WTC11 (cell line): Measurements from ENCODE around the gene LHX5. TPM values are rescaled to one million over a fixed set of nuclear protein-coding genes. Genes with fewer than 3 reads are reported as not detected.

Source experiments
- ATAC-seq: fragments of 200-7000 bp; cut with Tn5 transposase; 2 replicates; pipeline ENCODE4 v1.10.0; 2021; ENCODE audit warnings: mild to moderate bottlenecking, moderate library complexity
- Bru-seq: library from RNA; stranded (reverse); fragments of 400-500 nt; gene quantifications from one replicate; lab custom pipeline; 2021; lab: Mats Ljungman, UMichigan
- CTCF ChIA-PET: fragments of 300-600 bp; sonication (Branson Sonifier 250); formaldehyde crosslinking; loops from one replicate; lab custom pipeline; 2021; ENCODE audit warnings: antibody characterized with exemption; lab: Charles Lee
- POLR2A ChIA-PET: fragments of 350-600 bp; sonication (Branson Sonifier 250); formaldehyde crosslinking; loops from one replicate; lab custom pipeline; 2021; ENCODE audit warnings: antibody characterized with exemption; lab: Charles Lee
- DNase-seq: peaks from one replicate; pipeline ENCODE4 v3.0.0; 2021; ENCODE audit warnings: low spot score
- H3K27ac Mint-ChIP-seq: 2 replicates; pipeline ENCODE4 v1.8.0; 2021; ENCODE audit warnings: mixed read lengths
- H3K27me3 Mint-ChIP-seq: 2 replicates; pipeline ENCODE4 v1.8.0; 2021; ENCODE audit warnings: low read depth, mild to moderate bottlenecking, moderate library complexity, mixed read lengths
- H3K36me3 Mint-ChIP-seq: 2 replicates; pipeline ENCODE4 v1.8.0; 2021; ENCODE audit warnings: mixed read lengths
- H3K4me1 Mint-ChIP-seq: 2 replicates; pipeline ENCODE4 v1.8.0; 2022; ENCODE audit warnings: mixed read lengths
- H3K4me3 Mint-ChIP-seq: 2 replicates; pipeline ENCODE4 v1.8.0; 2021; ENCODE audit warnings: mild to moderate bottlenecking, moderate library complexity, mixed read lengths
- H3K9me3 Mint-ChIP-seq: 2 replicates; pipeline ENCODE4 v1.8.0; 2021; ENCODE audit warnings: mixed read lengths
- CBFB ChIP-seq: sonication (generic); formaldehyde crosslinking; IDR thresholded peaks from 2 replicates; pipeline ENCODE4 v1.8.1; 2022; ENCODE audit warnings: mild to moderate bottlenecking, low read depth, missing genetic modification reagents
- CDX4 ChIP-seq: fragments of 250-450 bp; sonication (Bioruptor Pico); IDR thresholded peaks from 2 replicates; pipeline ENCODE4 v1.9.0; 2021; ENCODE audit warnings: moderate library complexity, mild to moderate bottlenecking, inconsistent platforms, borderline replicate concordance
- CREB1 ChIP-seq: sonication (generic); formaldehyde crosslinking; IDR thresholded peaks from 2 replicates; pipeline ENCODE4 v1.8.0; 2023; ENCODE audit warnings: mild to moderate bottlenecking, missing genetic modification reagents
- E2F5 ChIP-seq: sonication (generic); formaldehyde crosslinking; IDR thresholded peaks from 2 replicates; pipeline ENCODE4 v1.8.1; 2022; ENCODE audit warnings: mild to moderate bottlenecking, moderate library complexity, missing genetic modification reagents
- ESRRA ChIP-seq: sonication (generic); formaldehyde crosslinking; IDR thresholded peaks from 2 replicates; pipeline ENCODE4 v1.8.1; 2022; ENCODE audit warnings: mild to moderate bottlenecking, missing genetic modification reagents, borderline replicate concordance
- ETV6 ChIP-seq: sonication (generic); formaldehyde crosslinking; IDR thresholded peaks from 2 replicates; pipeline ENCODE4 v1.8.1; 2022; ENCODE audit warnings: mild to moderate bottlenecking, missing genetic modification reagents
- FOXP1 ChIP-seq: sonication (generic); formaldehyde crosslinking; IDR thresholded peaks from 2 replicates; pipeline ENCODE4 v1.8.0; 2022; ENCODE audit warnings: missing genetic modification reagents, mild to moderate bottlenecking, moderate library complexity, borderline replicate concordance
- GABPB1 ChIP-seq: sonication (generic); formaldehyde crosslinking; IDR thresholded peaks from 2 replicates; pipeline ENCODE4 v1.8.1; 2023; ENCODE audit warnings: mild to moderate bottlenecking, missing genetic modification reagents
- GTF2I ChIP-seq: fragments of 250-450 bp; sonication (Bioruptor Pico); conservative IDR thresholded peaks from 2 replicates; pipeline ENCODE4 v1.4.0; 2021; ENCODE audit warnings: mild to moderate bottlenecking
- MAX ChIP-seq: sonication (generic); formaldehyde crosslinking; IDR thresholded peaks from 2 replicates; pipeline ENCODE4 v1.8.0; 2022; ENCODE audit warnings: mild to moderate bottlenecking, missing genetic modification reagents
- NFYB ChIP-seq: sonication (generic); formaldehyde crosslinking; conservative IDR thresholded peaks from 2 replicates; pipeline ENCODE4 v1.8.0; 2022; ENCODE audit warnings: low read depth, missing genetic modification reagents
- NR3C1 ChIP-seq: sonication (generic); formaldehyde crosslinking; conservative IDR thresholded peaks from 2 replicates; pipeline ENCODE4 v1.8.1; 2023; ENCODE audit warnings: low read depth, mild to moderate bottlenecking, missing genetic modification reagents
- OVOL2 ChIP-seq: fragments of 250-450 bp; sonication (Bioruptor Pico); IDR thresholded peaks from 2 replicates; pipeline ENCODE4 v1.9.0; 2021; ENCODE audit warnings: mild to moderate bottlenecking, borderline replicate concordance
- PRDM15 ChIP-seq: sonication (generic); formaldehyde crosslinking; IDR thresholded peaks from 2 replicates; pipeline ENCODE4 v1.8.0; 2022; ENCODE audit warnings: missing genetic modification reagents
- SMAD4 ChIP-seq: sonication (generic); formaldehyde crosslinking; IDR thresholded peaks from 2 replicates; pipeline ENCODE4 v1.8.0; 2022; ENCODE audit warnings: mild to moderate bottlenecking, missing genetic modification reagents
- USF2 ChIP-seq: sonication (generic); formaldehyde crosslinking; IDR thresholded peaks from 2 replicates; pipeline ENCODE4 v1.8.1; 2023; ENCODE audit warnings: mild to moderate bottlenecking, missing genetic modification reagents, moderate library complexity
- ZNF121 ChIP-seq: sonication (generic); formaldehyde crosslinking; IDR thresholded peaks from 2 replicates; pipeline ENCODE4 v1.8.0; 2023; ENCODE audit warnings: missing genetic modification reagents
- ZNF317 ChIP-seq: sonication (generic); formaldehyde crosslinking; IDR thresholded peaks from 2 replicates; pipeline ENCODE4 v1.8.1; 2023; ENCODE audit warnings: low read depth, mild to moderate bottlenecking, moderate library complexity, missing genetic modification reagents, borderline replicate concordance
- long read RNA-seq, 3 experiments: library from RNA in 1 of 3; library from capped mRNA in 1 of 3; library from polyadenylated mRNA in 1 of 3; unstranded in 2 of 3; stranded (forward) in 1 of 3; transcript quantifications; one replicate each; pipeline ENCODE4 v2.0.0, GENCODE V29; 2021
- total RNA-seq: library from RNA; stranded (reverse); gene quantifications from 3 replicates; pipeline ENCODE4 v1.2.3, GENCODE V29; 2021

Gene LHX5
- total RNA-seq = 1.5 to 3.0 TPM (median 1.6 TPM) in 3 replicates
- Bru-seq, nascent RNA = percentile 36 among the genes with signal in this experiment
- long read RNA-seq, experiment 1, partial matches to known transcripts = 0 of 2 reads
- long read RNA-seq, experiment 1, other reads (novel, unspliced or antisense) = 1 of 2 reads
- long read RNA-seq, experiment 2, partial matches to known transcripts = 1 of 6 reads
- long read RNA-seq, experiment 2, other reads (novel, unspliced or antisense) = 3 of 6 reads
- long read RNA-seq, experiment 3 = 0 reads

GRCh38 chr12:113471619-113472171 lies at the start of gene LHX5:
LHX5 (minus strand) TSS chr12:113471871; CDS start chr12:113471498, 373 bp downstream.
- CTCF ChIA-PET = interaction anchor here (1.5 to 7.2 kb wide), 2 partner anchors 10 to 11 kb away, joined by 4 to 89 read pairs; no protein-coding TSS in a partner anchor
- H3K36me3 Mint-ChIP-seq = no peaks in the 10 kb centered on the region
- TF ChIP-seq PRDM15 (CRISPR knock-in tag) = peak; percentile 77
- TF ChIP-seq CBFB (CRISPR knock-in tag) = no peak
- peak; percentile 52 for TF ChIP-seq NFYB (CRISPR knock-in tag)
- TF ChIP-seq CDX4 = no peak
- no peak for TF ChIP-seq OVOL2 (CRISPR knock-in tag)
- TF ChIP-seq, all 79 proteins: peak for 2
- DNase-seq (peak; percentile 71), ATAC-seq (peak; percentile 2; the same call in 1 of the 2 replicates)
- H3K4me3 Mint-ChIP-seq = peak within 1 kb of the TSS; percentile 70
- POLR2A ChIA-PET = no interaction called here
- no peak within 1 kb of the TSS for H3K27ac Mint-ChIP-seq
- H3K27me3 Mint-ChIP-seq = peaks cover 100% of the 10 kb centered on the region
- peaks cover 69% of the 10 kb centered on the region for H3K4me1 Mint-ChIP-seq
- H3K9me3 Mint-ChIP-seq = no peaks in the 10 kb centered on the region

GRCh38 chr12:113519464-113520307 lies 48.0 kb upstream of the LHX5 start:
- DNase-seq (no peak), ATAC-seq (no peak)
- Mint-ChIP-seq H3K4me1 (peaks cover 26% of the 10 kb centered on the region), H3K9me3 (peaks cover 16% of the 10 kb centered on the region), H3K27ac (no peak overlapping the region), H3K4me3 (peak overlapping the region; percentile 58), H3K27me3 (peaks cover 67% of the 10 kb centered on the region), H3K36me3 (peaks cover 10% of the 10 kb centered on the region)
- no peak for TF ChIP-seq GABPB1
- 0 out of 2 replicates have a peak, but pooled peaks have one; percentile 21 for TF ChIP-seq MAX (CRISPR knock-in tag)
- POLR2A ChIA-PET = no interaction called here
- CTCF ChIA-PET = interaction anchor here (0.7 kb wide), 1 partner anchor 94 kb away, joined by 5 read pairs; no protein-coding TSS in a partner anchor

GRCh38 chr12:113515082-113515856 lies 43.6 kb upstream of the LHX5 start:
- H3K4me3 Mint-ChIP-seq = peak overlapping the region; percentile 78
- peak overlapping the region; percentile 30; the same call in 1 of the 2 replicates for H3K27ac Mint-ChIP-seq
- peaks cover 39% of the 10 kb centered on the region for H3K4me1 Mint-ChIP-seq
- peaks cover 16% of the 10 kb centered on the region for H3K9me3 Mint-ChIP-seq
- POLR2A ChIA-PET = interaction anchor here (0.7 to 0.9 kb wide), 2 partner anchors 41 to 46 kb away, joined by 4 read pairs; no protein-coding TSS in a partner anchor
- DNase-seq = peak; percentile 50
- H3K36me3 Mint-ChIP-seq = peaks cover 10% of the 10 kb centered on the region
- peaks cover 76% of the 10 kb centered on the region for H3K27me3 Mint-ChIP-seq
- peak; percentile 74 for ATAC-seq
- CTCF ChIA-PET = interaction anchor here (0.9 to 1.7 kb wide), 4 partner anchors 9 to 304 kb away, joined by 3 to 11 read pairs (median 3); no protein-coding TSS in a partner anchor
- no peak for TF ChIP-seq NR3C1 (CRISPR knock-in tag)
- TF ChIP-seq ESRRA (CRISPR knock-in tag) = no peak
- TF ChIP-seq ZNF121 (CRISPR knock-in tag) = no peak
- no peak for TF ChIP-seq FOXP1
- no peak for TF ChIP-seq SMAD4 (CRISPR knock-in tag)
- TF ChIP-seq ZNF317 (CRISPR knock-in tag) = no peak
- peak; percentile 32; the same call in 1 of the 2 replicates for TF ChIP-seq E2F5 (CRISPR knock-in tag)
- TF ChIP-seq GTF2I (CRISPR knock-in tag) = 0 out of 2 replicates have a peak, but pooled peaks have one; percentile 12
- 0 out of 2 replicates have a peak, but pooled peaks have one; percentile 14 for TF ChIP-seq ETV6
- no peak for TF ChIP-seq CREB1 (CRISPR knock-in tag)
- TF ChIP-seq USF2 = no peak
